ENCODE results near the gene SLC38A4. TPM values are rescaled to one million over a fixed set of nuclear protein-coding genes. Genes with fewer than 3 reads are reported as not detected.

SLC38A4 gene
- total RNA-seq, 1 experiment from 2014 or later, result 0.96 TPM

DNA sequence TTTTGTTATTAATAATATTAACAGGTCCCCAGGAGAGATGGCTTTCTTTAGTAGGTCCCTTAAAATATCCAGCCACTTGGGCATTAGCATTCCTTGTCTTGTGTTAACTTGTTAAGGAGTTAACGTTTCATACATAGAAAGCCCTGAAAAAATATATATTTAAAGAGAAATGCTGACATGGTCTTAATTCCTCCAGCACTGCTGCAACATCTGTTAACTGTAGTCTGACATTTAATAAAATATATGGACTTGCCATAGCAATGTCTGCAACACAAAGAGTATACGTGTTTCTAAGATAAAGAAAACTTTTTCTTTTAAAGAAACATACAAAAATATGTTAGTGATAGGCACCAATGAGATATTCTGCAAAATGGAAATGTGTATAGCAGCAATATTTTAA lies 10.0 kb downstream of the SLC38A4 start:
- Histone ChIP-seq H2BK120ac (ENCODE audit: low read depth, low read length, poor library complexity, severe bottlenecking) (no peak overlapping the region), H2AK5ac (ENCODE audit: insufficient read length, low read length) (no peak overlapping the region), H3K23ac (ENCODE audit: insufficient read length, low read depth, low read length) (no peak overlapping the region), H2BK5ac (ENCODE audit: insufficient read length, low read length) (no peak overlapping the region), H2AFZ (ENCODE audit: low read length) (no peak overlapping the region), H4K20me1 (ENCODE audit: control insufficient read depth, insufficient read depth, insufficient read length) (no peaks in the 10 kb centered on the region), H3T11ph (ENCODE audit: low read length) (no peak overlapping the region), H4K8ac (replicated peaks; ENCODE audit: insufficient read length, low read depth, low read length) (no peak overlapping the region), H3K27me3 (ENCODE audit: insufficient read depth, low read length) (no peaks in the 10 kb centered on the region), H2BK20ac (ENCODE audit: low read depth, low read length, poor library complexity, severe bottlenecking) (no peak overlapping the region), H3K18ac (ENCODE audit: insufficient read length, low read depth, low read length) (no peak overlapping the region), H2BK12ac (ENCODE audit: insufficient read length, low read depth, low read length) (no peak overlapping the region), H3K4me1 (ENCODE audit: insufficient read depth, low read length) (0 out of 2 replicates have a peak, but pooled peaks cover 4% of the 10 kb centered on the region), H3K79me2 (ENCODE audit: insufficient read depth, low read length) (no peaks in the 10 kb centered on the region), H3K79me1 (ENCODE audit: insufficient read depth, low read depth, low read length, poor library complexity, severe bottlenecking) (no peaks in the 10 kb centered on the region), H3K4ac (ENCODE audit: low read depth, low read length) (no peak overlapping the region), H3K23me2 (ENCODE audit: insufficient read length, low read depth, low read length, poor library complexity, severe bottlenecking) (no peaks in the 10 kb centered on the region), H3K4me2 (ENCODE audit: insufficient read depth, insufficient read length, low read length) (no peak overlapping the region), H4K91ac (ENCODE audit: insufficient read length, low read depth, low read length) (no peak overlapping the region), H4K5ac (ENCODE audit: insufficient read length, low read depth, low read length) (no peak overlapping the region), H3K14ac (ENCODE audit: insufficient read depth, low read length) (no peak overlapping the region), H2BK15ac (ENCODE audit: low read depth, low read length) (no peak overlapping the region), H3K9me3 (ENCODE audit: control insufficient read depth, low read depth, low read length) (no peaks in the 10 kb centered on the region), H3K9ac (ENCODE audit: extremely low read depth, insufficient read length, low read length) (no peak overlapping the region), H3K56ac (ENCODE audit: insufficient read length, low read depth, low read length) (no peak overlapping the region), H3K27ac (ENCODE audit: insufficient read length, low read depth, low read length) (no peak overlapping the region)
- H3K4me3 Mint-ChIP-seq, result no peak overlapping the region
- H3K4me1 Mint-ChIP-seq, result peaks cover 13 to 14% of the 10 kb centered on the region in 2 experiments
- no peaks in the 10 kb centered on the region for H3K36me3 Mint-ChIP-seq (ENCODE audit: insufficient read depth in 1 of 3, low read depth in 3 of 3)
- no peak for DNase-seq
- no peak overlapping the region for H3K27ac Mint-ChIP-seq
- H3K9me3 Mint-ChIP-seq, result no peaks in the 10 kb centered on the region
- WGBS (ENCODE audit: extremely low coverage, insufficient read length, low lambda C conversion rate), result no CpG with 5 or more reads among the region's 2 CpGs
- TF ChIP-seq, protein P1, sequence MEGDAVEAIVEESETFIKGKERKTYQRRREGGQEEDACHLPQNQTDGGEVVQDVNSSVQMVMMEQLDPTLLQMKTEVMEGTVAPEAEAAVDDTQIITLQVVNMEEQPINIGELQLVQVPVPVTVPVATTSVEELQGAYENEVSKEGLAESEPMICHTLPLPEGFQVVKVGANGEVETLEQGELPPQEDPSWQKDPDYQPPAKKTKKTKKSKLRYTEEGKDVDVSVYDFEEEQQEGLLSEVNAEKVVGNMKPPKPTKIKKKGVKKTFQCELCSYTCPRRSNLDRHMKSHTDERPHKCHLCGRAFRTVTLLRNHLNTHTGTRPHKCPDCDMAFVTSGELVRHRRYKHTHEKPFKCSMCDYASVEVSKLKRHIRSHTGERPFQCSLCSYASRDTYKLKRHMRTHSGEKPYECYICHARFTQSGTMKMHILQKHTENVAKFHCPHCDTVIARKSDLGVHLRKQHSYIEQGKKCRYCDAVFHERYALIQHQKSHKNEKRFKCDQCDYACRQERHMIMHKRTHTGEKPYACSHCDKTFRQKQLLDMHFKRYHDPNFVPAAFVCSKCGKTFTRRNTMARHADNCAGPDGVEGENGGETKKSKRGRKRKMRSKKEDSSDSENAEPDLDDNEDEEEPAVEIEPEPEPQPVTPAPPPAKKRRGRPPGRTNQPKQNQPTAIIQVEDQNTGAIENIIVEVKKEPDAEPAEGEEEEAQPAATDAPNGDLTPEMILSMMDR (conservative IDR thresholded peaks at IDR 0.05), result no peak
- H3K27me3 Mint-ChIP-seq (ENCODE audit: low read depth), result no peaks in the 10 kb centered on the region
